Measurements from ENCODE around the gene EAF2. TPM values are rescaled to one million over a fixed set of nuclear protein-coding genes. Genes with fewer than 3 reads are reported as not detected.

EAF2 gene
- polyA plus RNA-seq, 4 donors, result 7.4 to 11.2 (median 8.6) TPM

- no peak for DNase-seq (ENCODE audit: low read depth in 4 of 4, low spot score in 3 of 4)
These were observed 91.4 kb downstream of the EAF2 start for GRCh38 chr3:121926380-121926779.

Other genes with a start within 250 kb of the EAF2 start
- gene FBXO40, start 241.8 kb upstream of the EAF2 start, polyA plus RNA-seq (ENCODE audit: insufficient read length in 4 of 4), result under 1 TPM in 3 of 4 donors, not detected in 1; 0.01 to 0.03 (median 0.03) TPM
- 1 to 10 TPM; 5.3 to 7.3 (median 6.4) TPM for gene HCLS1, start 174.3 kb upstream of the EAF2 start, polyA plus RNA-seq (ENCODE audit: insufficient read length in 4 of 4)
- gene GOLGB1, start 85.5 kb upstream of the EAF2 start, polyA plus RNA-seq (ENCODE audit: insufficient read length in 4 of 4), result 10 to 100 TPM; 72.8 to 81.5 (median 75.5) TPM
- gene IQCB1, start 149 bp upstream of the EAF2 start, polyA plus RNA-seq (ENCODE audit: insufficient read length in 4 of 4), result 10 to 100 TPM; 30.2 to 41.9 (median 36.2) TPM
- 10 to 100 TPM in 2 of 4 donors, 1 to 10 TPM in 2; 9.5 to 15.5 (median 11.7) TPM for gene SLC15A2, start 59.2 kb downstream of the EAF2 start, polyA plus RNA-seq (ENCODE audit: insufficient read length in 4 of 4)
- gene ILDR1, start 187.0 kb downstream of the EAF2 start, polyA plus RNA-seq (ENCODE audit: insufficient read length in 4 of 4), result 10 to 100 TPM in 1 of 4 donors, 1 to 10 TPM in 3; 8.2 to 10.5 (median 8.9) TPM
- 1 to 10 TPM; 1.8 to 2.9 (median 2.3) TPM for gene CD86, start 220.2 kb downstream of the EAF2 start, polyA plus RNA-seq (ENCODE audit: insufficient read length in 4 of 4)